Type B pancreatic cell (in vitro differentiated cells): ENCODE data around the gene EFTUD2. TPM values are rescaled to one million over a fixed set of nuclear protein-coding genes. Genes with fewer than 3 reads are reported as not detected.

Experiments used
- DNase-seq: peaks from one replicate; pipeline ENCODE4 v3.0.0; 2021; ENCODE audit warnings: mixed read lengths; ENCODE audit not compliant: unreplicated experiment; ENCODE audit errors: extremely low spot score
- H3K27ac Mint-ChIP-seq: 2 replicates; pipeline ENCODE4 v1.8.0; 2021; ENCODE audit warnings: mild to moderate bottlenecking, mixed read lengths
- H3K27me3 Mint-ChIP-seq: 2 replicates; pipeline ENCODE4 v1.8.0; 2021; ENCODE audit warnings: mixed read lengths
- H3K36me3 Mint-ChIP-seq: 2 replicates; pipeline ENCODE4 v1.8.0; 2021; ENCODE audit warnings: mixed read lengths
- H3K4me1 Mint-ChIP-seq: one replicate; pipeline ENCODE4 v1.8.0; 2021; ENCODE audit warnings: mixed read lengths; ENCODE audit not compliant: unreplicated experiment
- H3K4me3 Mint-ChIP-seq: 2 replicates; pipeline ENCODE4 v1.8.0; 2021; ENCODE audit warnings: mild to moderate bottlenecking, mixed read lengths
- H3K9me3 Mint-ChIP-seq: 2 replicates; pipeline ENCODE4 v1.8.0; 2021; ENCODE audit warnings: mixed read lengths
- total RNA-seq: library from RNA; stranded (reverse); gene quantifications from 2 replicates; pipeline ENCODE4 v1.2.1, GENCODE V29; 2021; ENCODE audit warnings: low replicate concordance
- TF ChIP-seq, protein P1 (sequence below): fragments of 200-600 bp; sonication (generic); conservative IDR thresholded peaks from 2 replicates; pipeline ENCODE4 v1.5.0; 2021; ENCODE audit warnings: antibody characterized with exemption, mild to moderate bottlenecking

The EFTUD2 gene
- total RNA-seq, 1 donor from 2014 or later = 122 TPM

DNA sequence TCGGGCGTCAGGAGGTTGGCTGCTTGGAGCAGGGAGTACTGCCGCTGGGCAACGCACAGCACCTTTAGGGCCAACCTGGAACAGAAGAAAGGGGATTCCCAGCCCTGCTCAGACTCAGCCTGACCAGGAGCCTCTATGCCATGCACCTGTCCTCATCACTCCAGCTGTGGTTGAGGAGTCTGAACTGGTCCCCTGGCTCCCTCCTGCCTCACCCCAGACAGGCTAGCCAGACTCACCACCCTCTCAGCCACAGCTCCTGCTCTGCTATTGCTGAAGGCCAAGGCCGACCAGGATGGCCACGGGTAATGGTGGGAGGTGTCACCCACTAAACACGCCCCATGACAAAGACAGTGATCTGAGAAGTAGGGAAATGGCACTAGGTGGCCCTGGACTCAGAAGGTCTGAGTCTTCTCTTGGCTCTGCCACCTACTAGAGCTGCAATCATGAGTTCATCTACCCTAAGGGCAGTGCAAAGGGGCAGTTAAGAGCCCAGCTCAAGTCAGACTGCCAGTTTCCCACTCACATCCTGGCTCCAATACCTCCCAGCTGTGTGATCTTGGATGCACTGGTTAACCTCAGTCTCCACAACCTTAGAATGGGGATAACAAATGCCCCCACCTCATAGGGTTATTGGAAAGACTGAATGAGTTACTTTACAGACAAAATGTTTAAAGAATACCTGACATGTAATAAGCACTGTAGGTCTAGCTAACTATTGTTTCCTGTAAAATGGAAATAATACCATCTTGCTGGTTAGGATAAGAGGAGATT lies 29.9 kb upstream of the EFTUD2 start:
- Mint-ChIP-seq H3K4me1 (no peaks in the 10 kb centered on the region), H3K9me3 (no peaks in the 10 kb centered on the region), H3K4me3 (no peak overlapping the region), H3K36me3 (peaks cover 10% of the 10 kb centered on the region), H3K27ac (no peak overlapping the region), H3K27me3 (no peaks in the 10 kb centered on the region)
- TF ChIP-seq, protein P1, sequence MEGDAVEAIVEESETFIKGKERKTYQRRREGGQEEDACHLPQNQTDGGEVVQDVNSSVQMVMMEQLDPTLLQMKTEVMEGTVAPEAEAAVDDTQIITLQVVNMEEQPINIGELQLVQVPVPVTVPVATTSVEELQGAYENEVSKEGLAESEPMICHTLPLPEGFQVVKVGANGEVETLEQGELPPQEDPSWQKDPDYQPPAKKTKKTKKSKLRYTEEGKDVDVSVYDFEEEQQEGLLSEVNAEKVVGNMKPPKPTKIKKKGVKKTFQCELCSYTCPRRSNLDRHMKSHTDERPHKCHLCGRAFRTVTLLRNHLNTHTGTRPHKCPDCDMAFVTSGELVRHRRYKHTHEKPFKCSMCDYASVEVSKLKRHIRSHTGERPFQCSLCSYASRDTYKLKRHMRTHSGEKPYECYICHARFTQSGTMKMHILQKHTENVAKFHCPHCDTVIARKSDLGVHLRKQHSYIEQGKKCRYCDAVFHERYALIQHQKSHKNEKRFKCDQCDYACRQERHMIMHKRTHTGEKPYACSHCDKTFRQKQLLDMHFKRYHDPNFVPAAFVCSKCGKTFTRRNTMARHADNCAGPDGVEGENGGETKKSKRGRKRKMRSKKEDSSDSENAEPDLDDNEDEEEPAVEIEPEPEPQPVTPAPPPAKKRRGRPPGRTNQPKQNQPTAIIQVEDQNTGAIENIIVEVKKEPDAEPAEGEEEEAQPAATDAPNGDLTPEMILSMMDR = no peak
- DNase-seq = no peak

DNA sequence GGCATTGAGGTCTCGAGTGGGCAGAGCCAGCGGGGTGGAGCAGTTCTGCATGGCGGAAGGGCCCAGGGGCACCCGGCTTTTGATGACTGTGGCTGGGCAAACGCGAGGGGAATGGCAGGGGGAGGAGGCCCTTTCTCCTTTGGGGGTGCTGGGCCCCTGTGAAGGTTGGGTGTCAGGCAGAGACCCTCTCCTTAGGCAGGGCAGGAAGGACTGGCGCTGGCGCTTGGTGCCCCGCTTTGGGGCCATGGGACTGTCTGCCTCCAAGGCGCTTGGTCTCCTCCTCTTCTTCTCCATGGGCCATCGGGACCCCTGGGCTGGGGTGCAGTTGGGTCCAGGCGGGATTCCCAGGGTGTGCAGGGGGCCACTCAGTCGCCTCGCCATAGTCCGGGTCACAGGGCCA lies 28.9 kb upstream of the EFTUD2 start:
- H3K9me3 Mint-ChIP-seq = no peaks in the 10 kb centered on the region
- no peak overlapping the region for H3K27ac Mint-ChIP-seq
- TF ChIP-seq, protein P1 = no peak
- no peak for DNase-seq
- H3K36me3 Mint-ChIP-seq = peaks cover 10% of the 10 kb centered on the region
- peaks cover 4% of the 10 kb centered on the region for H3K4me1 Mint-ChIP-seq
- H3K4me3 Mint-ChIP-seq = no peak overlapping the region
- H3K27me3 Mint-ChIP-seq = peaks cover 3% of the 10 kb centered on the region

DNA sequence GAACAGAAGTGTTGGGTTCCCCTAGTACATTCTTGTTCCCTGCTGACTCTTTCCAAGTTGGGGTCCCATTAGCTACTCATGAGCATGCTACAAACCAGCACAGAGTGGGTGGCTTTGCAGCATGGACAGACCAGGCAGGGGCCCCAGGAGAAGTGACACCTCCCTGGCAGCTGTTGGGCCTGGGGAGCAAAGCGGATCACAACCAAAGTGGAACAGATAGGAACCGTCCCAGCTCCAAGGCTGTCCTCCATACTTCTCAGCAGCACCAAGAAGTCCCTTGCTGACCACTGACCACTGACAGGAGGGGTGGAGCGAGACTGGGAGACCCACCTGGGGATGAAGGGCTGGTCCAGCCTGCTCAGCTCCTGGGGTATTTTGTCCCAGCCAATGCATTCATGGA lies 28.5 kb upstream of the EFTUD2 start:
- no peak for DNase-seq

DNA sequence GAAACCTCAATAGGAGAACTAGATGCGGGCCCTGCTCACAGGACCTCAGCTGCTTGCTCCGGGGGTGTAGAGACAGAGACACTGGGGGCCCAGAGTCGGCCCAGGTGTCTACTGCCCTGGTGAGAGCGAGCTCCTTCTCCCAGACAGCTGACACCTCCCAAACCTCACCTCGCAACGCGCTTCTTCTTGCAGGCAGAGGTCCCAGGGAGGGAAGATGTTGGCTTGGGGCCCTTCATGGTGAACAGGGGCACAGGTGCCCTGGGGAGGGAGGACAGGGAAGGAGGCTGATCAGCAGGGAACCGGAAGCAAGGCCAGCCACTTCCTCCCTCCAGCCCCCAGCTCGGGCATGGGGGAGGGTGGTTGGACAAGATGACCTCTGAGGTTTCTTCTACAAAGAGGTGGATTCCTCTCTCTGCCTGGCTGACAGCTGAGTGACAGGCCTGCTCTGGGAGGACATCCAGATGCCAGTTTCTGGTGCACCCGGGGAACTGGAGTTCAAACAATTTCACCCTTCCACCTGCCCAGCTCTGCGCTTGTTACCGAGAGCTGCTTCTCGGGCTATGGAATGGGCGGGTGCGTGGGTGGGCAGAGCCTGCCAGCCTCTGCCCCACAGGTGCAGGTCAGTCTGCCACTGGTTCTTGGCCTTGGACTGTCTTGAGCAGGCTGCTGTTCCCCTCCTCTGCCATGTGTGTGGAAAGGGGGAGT lies 27.7 kb upstream of the EFTUD2 start:
- DNase-seq = no peak
- Mint-ChIP-seq H3K4me3 (no peak overlapping the region), H3K4me1 (peaks cover 8% of the 10 kb centered on the region), H3K9me3 (no peaks in the 10 kb centered on the region), H3K36me3 (peaks cover 10% of the 10 kb centered on the region), H3K27me3 (peaks cover 9% of the 10 kb centered on the region), H3K27ac (no peak overlapping the region)
- TF ChIP-seq, protein P1 = no peak

More for the DNA sequence above, 28.5 kb upstream of the EFTUD2 start:
- TF ChIP-seq, protein P1 = no peak
- H3K4me3 Mint-ChIP-seq = no peak overlapping the region
- peaks cover 10% of the 10 kb centered on the region for H3K36me3 Mint-ChIP-seq
- H3K4me1 Mint-ChIP-seq = peaks cover 7% of the 10 kb centered on the region
- peaks cover 7% of the 10 kb centered on the region for H3K27me3 Mint-ChIP-seq
- no peaks in the 10 kb centered on the region for H3K9me3 Mint-ChIP-seq
- no peak overlapping the region for H3K27ac Mint-ChIP-seq

DNA sequence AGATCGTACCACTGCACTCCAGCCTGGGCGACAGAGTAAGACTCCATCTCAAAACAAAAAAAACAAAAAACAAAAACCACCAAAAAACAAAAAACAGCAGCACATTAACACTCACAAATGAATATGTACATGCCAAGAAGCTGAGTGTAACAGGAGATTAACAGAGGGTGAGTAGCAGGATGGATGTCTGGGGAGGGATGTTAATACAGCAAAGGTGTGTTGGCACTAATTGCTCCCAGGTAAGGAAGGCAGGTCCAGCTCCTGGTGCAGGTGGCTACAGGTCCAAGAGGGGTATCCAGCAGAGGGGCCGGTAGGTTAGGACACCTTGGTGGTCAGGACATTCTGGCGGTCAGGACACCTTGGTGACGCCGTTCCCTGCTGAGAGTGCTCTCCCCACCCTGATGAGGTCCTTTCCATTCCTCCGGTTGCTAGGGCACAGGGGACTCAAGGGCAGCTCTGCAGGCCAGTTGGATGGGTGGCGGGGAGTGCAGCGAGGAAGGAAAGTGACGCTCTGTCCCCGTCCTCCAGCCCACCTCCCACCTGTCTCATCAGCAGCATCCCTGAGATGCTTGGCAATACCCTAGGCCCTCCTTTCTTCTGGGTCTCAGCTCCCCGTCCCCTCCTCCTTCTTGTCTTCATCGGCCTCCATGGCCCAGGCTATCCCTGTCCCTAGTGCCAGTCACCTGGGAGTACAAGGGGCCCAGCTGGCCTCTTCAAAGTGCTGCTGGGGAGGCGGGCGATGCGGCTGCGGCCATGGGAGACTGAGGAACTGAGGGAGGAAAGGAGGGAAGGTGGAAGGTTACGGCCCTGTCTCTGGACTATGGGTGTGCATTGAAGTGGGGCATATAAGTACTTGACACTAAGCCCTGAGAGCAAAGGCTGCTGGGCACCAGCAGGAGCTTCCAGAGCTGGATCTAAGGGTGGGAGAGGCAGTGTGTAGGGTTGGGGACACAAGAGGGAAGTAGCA lies 26.8 kb upstream of the EFTUD2 start:
- peaks cover 13% of the 10 kb centered on the region for H3K4me1 Mint-ChIP-seq
- no peak for DNase-seq
- H3K27ac Mint-ChIP-seq = no peak overlapping the region
- H3K27me3 Mint-ChIP-seq = peaks cover 15% of the 10 kb centered on the region
- H3K4me3 Mint-ChIP-seq = no peak overlapping the region
- TF ChIP-seq, protein P1 = no peak
- H3K36me3 Mint-ChIP-seq = peaks cover 10% of the 10 kb centered on the region
- H3K9me3 Mint-ChIP-seq = no peaks in the 10 kb centered on the region
